Measurements from ENCODE around the gene TCTN1.

The TCTN1 gene

DNA sequence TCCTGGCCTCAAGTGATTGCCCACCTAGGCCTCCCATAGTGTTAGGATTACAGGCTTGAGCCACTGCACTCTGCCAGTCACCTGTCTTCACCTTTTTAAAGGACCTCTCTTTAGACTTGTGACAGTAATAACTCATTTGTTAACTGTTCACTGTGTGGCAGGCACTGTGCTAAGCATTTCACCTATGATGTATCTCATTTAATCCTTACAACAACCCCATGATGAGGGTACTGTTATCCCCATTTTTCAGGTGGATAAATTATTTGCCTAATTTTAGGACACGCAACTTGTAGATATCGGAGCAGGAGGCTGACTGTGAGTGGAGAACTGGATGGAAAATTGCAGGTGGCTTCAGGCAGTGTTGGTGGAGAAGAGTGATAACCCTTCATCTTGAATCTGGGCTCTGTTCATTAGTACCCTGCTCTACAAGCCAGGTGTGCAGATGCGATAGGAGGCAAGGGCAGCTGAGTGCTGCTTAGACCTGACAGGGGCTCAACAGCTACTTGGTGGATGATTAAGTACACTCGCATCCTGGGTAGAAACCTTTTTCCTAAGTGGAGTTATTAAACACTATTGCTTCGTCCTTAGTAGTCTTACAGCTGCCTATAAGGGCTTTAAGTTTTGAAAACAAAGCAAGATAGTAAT lies 2.7 kb downstream of the TCTN1 start:
- Histone ChIP-seq H3K9ac (ENCODE audit: low read depth, low read length) (no peak overlapping the region), H3K9me3 (ENCODE audit: insufficient read depth, low read depth, low read length) (no peaks in the 10 kb centered on the region), H3K4me1 (ENCODE audit: insufficient read depth, low read length) (peaks cover 6% of the 10 kb centered on the region; the same call in 1 of the 2 replicates), H3K27ac (ENCODE audit: low read length) (no peak overlapping the region), H3K27me3 (ENCODE audit: insufficient read depth, low read length) (no peaks in the 10 kb centered on the region), H3K36me3 (ENCODE audit: insufficient read depth, low read depth, low read length) (no peaks in the 10 kb centered on the region), H3K4me3 (ENCODE audit: low read length) (no peak overlapping the region)

DNA sequence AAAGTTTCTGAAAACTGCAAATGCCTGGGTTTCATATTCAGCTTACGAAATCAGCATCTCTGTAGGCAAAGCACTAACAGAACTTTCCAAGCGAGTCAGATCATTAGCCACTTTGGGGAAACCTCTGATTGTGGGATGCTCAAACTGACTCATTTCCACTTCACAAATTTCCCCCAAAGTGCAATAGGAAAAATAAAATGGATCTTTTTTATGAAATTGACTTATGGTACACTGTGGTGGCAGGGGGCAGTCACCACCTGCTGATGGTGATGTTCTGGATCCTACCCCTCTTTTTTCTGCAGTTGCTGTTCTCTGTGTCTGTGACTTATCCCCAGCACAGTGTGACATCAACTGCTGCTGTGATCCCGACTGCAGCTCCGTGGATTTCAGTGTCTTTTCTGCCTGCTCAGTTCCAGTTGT lies 5.6 kb downstream of the TCTN1 start:
- Histone ChIP-seq H3K4me1 (ENCODE audit: insufficient read depth, low read length) (peaks cover 5% of the 10 kb centered on the region; the same call in 1 of the 2 replicates), H3K9ac (ENCODE audit: low read depth, low read length) (no peak overlapping the region), H3K4me3 (ENCODE audit: low read length) (no peak overlapping the region), H3K9me3 (ENCODE audit: insufficient read depth, low read depth, low read length) (no peaks in the 10 kb centered on the region), H3K27me3 (ENCODE audit: insufficient read depth, low read length) (no peaks in the 10 kb centered on the region), H3K36me3 (ENCODE audit: insufficient read depth, low read depth, low read length) (no peaks in the 10 kb centered on the region), H3K27ac (ENCODE audit: low read length) (no peak overlapping the region)

DNA sequence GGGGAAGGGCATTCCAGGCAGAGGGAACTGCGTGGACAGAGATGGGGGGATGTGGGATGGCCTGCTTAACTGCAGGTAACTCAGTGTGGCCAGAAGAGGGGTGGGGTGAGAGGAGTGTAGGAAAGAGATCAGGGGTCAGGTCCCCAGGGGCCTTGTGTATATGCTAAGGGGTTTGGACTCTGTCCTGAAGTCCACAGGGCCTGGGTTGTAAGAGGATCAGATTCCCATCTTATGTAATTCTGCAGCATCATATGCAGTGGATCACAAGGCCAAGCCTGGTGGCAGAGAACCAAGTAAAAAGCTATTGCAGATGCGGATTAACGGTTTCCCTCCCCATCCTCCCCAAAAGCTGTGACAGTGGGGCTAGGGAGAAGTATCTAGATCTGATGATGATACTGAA lies 8.7 kb downstream of the TCTN1 start:
- Histone ChIP-seq H3K4me3 (ENCODE audit: low read length) (no peak overlapping the region), H3K9ac (ENCODE audit: low read depth, low read length) (no peak overlapping the region), H3K36me3 (ENCODE audit: insufficient read depth, low read depth, low read length) (no peaks in the 10 kb centered on the region), H3K4me1 (ENCODE audit: insufficient read depth, low read length) (0 out of 2 replicates have a peak, but pooled peaks cover 3% of the 10 kb centered on the region), H3K27ac (ENCODE audit: low read length) (no peak overlapping the region), H3K9me3 (ENCODE audit: insufficient read depth, low read depth, low read length) (no peaks in the 10 kb centered on the region), H3K27me3 (ENCODE audit: insufficient read depth, low read length) (no peaks in the 10 kb centered on the region)

DNA sequence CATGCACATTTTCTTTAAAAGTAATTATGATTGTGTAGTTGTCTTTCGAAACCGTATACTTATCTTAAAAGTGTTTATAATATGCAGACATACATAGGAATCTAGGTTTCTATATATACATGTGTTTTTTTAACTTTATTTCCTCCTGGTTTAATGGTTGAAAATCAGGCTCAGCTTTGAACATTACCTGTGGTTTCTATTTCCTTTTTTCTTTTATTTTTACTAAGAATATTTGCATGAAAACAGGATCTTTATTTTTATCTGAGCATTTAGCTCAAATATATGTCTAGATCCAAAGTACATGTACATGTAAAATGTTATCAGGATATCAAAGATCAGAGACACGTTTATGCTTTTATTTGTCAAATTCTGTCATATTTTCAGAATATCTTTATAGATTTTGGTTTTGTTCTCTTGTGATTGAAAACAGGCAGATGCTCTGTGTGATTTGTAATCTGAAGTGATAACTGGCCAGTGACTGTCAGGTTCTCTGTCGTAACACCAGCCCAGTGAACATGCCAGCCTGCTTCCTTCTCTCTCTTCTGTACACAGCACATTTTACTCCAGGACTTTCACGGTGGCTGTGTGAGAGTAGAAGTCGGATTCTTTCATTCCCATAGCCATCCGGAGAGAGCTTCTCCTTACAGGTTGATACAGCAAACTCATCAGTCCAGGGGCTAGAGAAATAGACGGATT lies 13.7 kb downstream of the TCTN1 start:
- Histone ChIP-seq H3K36me3 (ENCODE audit: insufficient read depth, low read depth, low read length) (no peaks in the 10 kb centered on the region; the same call in 1 of the 2 replicates), H3K4me3 (ENCODE audit: low read length) (no peak overlapping the region), H3K9me3 (ENCODE audit: insufficient read depth, low read depth, low read length) (no peaks in the 10 kb centered on the region), H3K27ac (ENCODE audit: low read length) (no peak overlapping the region), H3K9ac (ENCODE audit: low read depth, low read length) (no peak overlapping the region), H3K4me1 (ENCODE audit: insufficient read depth, low read length) (no peaks in the 10 kb centered on the region), H3K27me3 (ENCODE audit: insufficient read depth, low read length) (no peaks in the 10 kb centered on the region)

DNA sequence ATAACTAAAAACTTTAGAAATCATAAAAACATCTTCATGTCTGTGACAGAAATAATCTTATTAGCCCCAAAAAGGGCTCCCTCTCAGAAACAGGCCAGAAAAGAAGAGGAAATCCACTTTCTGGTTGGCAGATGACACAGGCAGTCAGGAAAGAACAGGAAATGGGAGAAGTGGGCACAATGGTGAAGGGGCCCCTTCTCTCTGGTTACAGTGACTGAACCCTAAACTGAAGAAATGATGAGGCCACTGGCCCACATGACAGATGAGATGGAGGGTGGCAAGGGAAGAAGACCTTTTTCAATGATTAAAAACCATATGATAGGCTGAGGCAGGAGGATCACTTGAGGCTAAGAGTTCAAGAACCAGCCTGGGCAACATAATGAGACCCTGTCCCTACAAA lies 21.1 kb downstream of the TCTN1 start:
- no peaks in the 10 kb centered on the region for H3K27me3 ChIP-seq (ENCODE audit: insufficient read depth, low read length)
- no peaks in the 10 kb centered on the region for H3K9me3 ChIP-seq (ENCODE audit: insufficient read depth, low read depth, low read length)

DNA sequence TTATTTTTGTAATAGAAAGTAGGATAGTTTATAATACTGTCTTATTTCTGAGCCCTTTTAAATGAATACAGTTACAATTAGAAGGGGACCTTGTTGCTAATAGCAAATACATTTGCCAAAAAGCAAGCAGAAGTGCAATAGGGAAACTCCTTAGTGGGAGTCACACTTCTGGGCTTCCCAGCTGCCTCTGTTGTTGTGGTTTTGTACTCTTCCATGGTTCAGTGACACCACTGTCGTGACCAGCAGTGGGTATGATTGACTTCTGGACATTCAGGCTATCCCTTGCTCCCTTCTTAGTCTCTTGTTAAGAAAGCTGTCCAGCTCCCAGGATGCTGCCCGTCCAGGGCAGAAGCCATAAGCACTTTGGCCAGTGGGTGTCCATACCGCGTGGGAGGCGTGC lies 22.6 kb downstream of the TCTN1 start:
- Histone ChIP-seq H3K27me3 (ENCODE audit: insufficient read depth, low read length) (no peaks in the 10 kb centered on the region), H3K27ac (ENCODE audit: low read length) (no peak overlapping the region), H3K9me3 (ENCODE audit: insufficient read depth, low read depth, low read length) (no peaks in the 10 kb centered on the region), H3K4me1 (ENCODE audit: insufficient read depth, low read length) (0 out of 2 replicates have a peak, but pooled peaks cover 2% of the 10 kb centered on the region), H3K36me3 (ENCODE audit: insufficient read depth, low read depth, low read length) (no peaks in the 10 kb centered on the region; the same call in 1 of the 2 replicates), H3K4me3 (ENCODE audit: low read length) (no peak overlapping the region), H3K9ac (ENCODE audit: low read depth, low read length) (no peak overlapping the region)

More for the DNA sequence above, 21.1 kb downstream of the TCTN1 start:
- H3K36me3 ChIP-seq (ENCODE audit: insufficient read depth, low read depth, low read length), result no peaks in the 10 kb centered on the region; the same call in 1 of the 2 replicates
- H3K4me3 ChIP-seq (ENCODE audit: low read length), result no peak overlapping the region
- H3K4me1 ChIP-seq (ENCODE audit: insufficient read depth, low read length), result no peaks in the 10 kb centered on the region
- H3K9ac ChIP-seq (ENCODE audit: low read depth, low read length), result no peak overlapping the region
- no peak overlapping the region for H3K27ac ChIP-seq (ENCODE audit: low read length)

DNA sequence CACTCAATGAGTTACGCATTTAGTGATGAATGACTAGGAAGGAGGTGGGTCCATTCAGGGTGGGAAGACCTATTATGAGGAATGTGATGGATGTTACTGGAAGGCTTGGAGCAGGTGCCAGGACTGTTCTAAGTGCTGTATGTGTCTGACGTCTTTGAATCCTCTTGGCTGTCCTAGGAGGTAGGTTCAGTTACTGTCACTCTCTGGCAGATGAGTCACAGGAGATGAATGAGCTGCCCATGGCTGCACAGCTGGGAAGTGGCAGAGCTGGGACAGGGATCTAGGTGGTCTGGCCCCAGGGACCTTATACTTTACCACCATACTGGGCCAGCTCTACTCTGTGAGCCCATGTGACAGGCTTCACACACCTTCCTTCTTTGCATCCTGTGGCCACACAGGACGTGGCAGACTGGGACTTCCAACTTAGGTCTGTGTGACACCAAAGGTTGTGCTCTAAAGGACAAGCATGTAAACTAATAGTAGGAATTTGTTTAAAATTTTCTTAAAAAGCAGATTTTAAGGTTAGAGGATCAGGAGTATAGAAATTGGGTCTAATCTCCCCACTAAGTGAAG lies 24.0 kb downstream of the TCTN1 start:
- Histone ChIP-seq H3K9ac (ENCODE audit: low read depth, low read length) (no peak overlapping the region), H3K27ac (ENCODE audit: low read length) (no peak overlapping the region), H3K4me3 (ENCODE audit: low read length) (no peak overlapping the region), H3K4me1 (ENCODE audit: insufficient read depth, low read length) (peaks cover 3% of the 10 kb centered on the region; the same call in 1 of the 2 replicates), H3K9me3 (ENCODE audit: insufficient read depth, low read depth, low read length) (no peaks in the 10 kb centered on the region), H3K36me3 (ENCODE audit: insufficient read depth, low read depth, low read length) (no peaks in the 10 kb centered on the region), H3K27me3 (ENCODE audit: insufficient read depth, low read length) (no peaks in the 10 kb centered on the region)

DNA sequence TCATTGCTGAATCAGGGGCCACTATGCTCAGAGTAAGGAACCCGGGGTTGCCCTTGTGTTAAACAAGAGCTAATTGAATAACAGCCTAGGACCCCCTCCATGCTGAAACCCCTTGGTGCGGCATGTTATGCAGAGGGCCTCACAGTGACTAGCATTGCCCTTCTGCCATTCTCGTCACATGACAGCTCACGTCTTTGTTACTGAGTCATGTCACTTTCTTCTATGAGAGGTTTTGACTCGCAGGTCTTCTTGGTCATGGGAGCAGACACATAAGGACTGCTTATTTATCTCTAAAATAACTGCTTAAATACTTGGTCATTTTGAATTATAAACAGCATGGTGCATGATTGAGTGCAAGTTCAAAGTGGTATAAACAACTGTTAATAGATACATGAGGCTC lies 24.9 kb downstream of the TCTN1 start:
- no peaks in the 10 kb centered on the region for H3K9me3 ChIP-seq (ENCODE audit: insufficient read depth, low read depth, low read length)
- no peak overlapping the region for H3K9ac ChIP-seq (ENCODE audit: low read depth, low read length)
- H3K27ac ChIP-seq (ENCODE audit: low read length), result no peak overlapping the region
- peaks cover 3% of the 10 kb centered on the region; the same call in 1 of the 2 replicates for H3K4me1 ChIP-seq (ENCODE audit: insufficient read depth, low read length)
- no peaks in the 10 kb centered on the region for H3K27me3 ChIP-seq (ENCODE audit: insufficient read depth, low read length)
- no peaks in the 10 kb centered on the region for H3K36me3 ChIP-seq (ENCODE audit: insufficient read depth, low read depth, low read length)
- H3K4me3 ChIP-seq (ENCODE audit: low read length), result no peak overlapping the region

DNA sequence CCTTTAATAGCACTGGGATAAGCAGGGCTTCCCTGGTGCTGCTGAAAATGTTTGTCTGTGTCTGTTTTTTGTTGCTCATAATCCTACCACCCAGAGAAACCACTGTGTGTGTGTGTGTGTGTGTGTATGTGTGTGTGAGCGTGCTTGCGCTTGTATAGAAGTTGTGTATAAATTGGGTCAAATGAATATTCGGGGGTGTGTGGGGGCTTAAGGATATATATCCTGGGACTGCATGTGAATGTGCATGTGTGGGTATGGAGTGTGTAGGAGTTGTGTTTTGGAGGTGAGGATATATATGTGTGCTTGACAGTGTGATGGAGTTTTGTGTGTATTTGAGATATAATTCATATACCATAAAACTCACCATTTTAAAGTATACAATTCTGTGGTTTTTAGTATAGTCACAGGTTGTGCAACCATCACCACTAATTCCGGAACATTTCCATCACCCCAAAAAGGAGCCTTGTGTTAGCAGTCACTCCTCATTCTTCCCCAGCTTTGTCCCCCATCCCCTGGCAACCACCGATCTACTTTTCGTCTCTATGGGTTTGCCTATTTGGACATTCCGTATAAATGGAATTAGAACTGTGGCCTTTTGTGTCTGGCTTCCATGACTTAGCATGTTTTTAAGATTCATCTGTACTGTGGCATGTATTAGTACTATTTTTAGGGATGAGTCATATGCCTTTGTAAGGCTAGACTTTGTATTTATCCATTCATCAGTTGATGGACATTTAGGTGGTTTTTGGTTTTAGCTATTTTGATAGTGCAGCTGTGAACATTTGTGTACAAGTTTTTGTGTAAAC lies 25.6 kb downstream of the TCTN1 start:
- no peaks in the 10 kb centered on the region for H3K9me3 ChIP-seq (ENCODE audit: insufficient read depth, low read depth, low read length)
- H3K36me3 ChIP-seq (ENCODE audit: insufficient read depth, low read depth, low read length), result no peaks in the 10 kb centered on the region
- H3K27ac ChIP-seq (ENCODE audit: low read length), result no peak overlapping the region
- no peak overlapping the region for H3K9ac ChIP-seq (ENCODE audit: low read depth, low read length)
- H3K4me3 ChIP-seq (ENCODE audit: low read length), result no peak overlapping the region
- peaks cover 3% of the 10 kb centered on the region; the same call in 1 of the 2 replicates for H3K4me1 ChIP-seq (ENCODE audit: insufficient read depth, low read length)
- H3K27me3 ChIP-seq (ENCODE audit: insufficient read depth, low read length), result no peaks in the 10 kb centered on the region

DNA sequence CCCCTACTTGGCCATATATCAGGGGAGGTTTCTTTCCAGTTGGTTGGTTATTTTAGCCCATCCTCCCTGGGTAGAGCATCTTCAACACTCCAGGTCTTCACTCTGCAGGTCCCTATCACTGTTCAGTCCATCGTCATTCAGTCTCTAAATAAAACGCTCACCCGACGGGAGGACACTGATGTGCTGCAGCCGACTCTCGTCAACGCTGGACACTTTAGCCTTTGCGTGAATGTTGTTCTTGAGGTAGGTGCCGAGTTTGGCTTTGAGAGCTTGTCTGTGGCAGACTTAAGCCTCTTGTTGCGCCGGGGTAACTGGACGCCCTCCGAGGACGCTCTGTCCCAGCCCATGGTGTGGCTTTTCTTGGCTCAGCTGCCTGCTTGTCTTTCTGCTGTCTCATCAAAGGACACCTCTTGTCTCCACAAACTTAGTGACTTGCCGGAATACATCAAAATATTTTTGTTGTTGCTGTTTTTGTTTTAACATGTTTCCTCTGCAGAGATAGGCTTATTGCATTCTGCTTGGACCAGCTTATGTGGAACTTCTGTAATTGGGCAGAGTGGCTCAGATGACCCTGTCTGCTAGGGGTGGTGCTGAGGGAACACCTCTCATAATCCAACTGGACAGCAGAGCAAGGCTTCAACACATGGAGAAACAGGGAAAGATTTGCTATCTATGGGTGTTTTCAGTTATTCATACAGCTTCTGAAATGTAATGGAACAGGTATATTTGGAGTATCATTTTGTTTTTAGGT lies 26.5 kb downstream of the TCTN1 start:
- Histone ChIP-seq H3K36me3 (ENCODE audit: insufficient read depth, low read depth, low read length) (no peaks in the 10 kb centered on the region), H3K27me3 (ENCODE audit: insufficient read depth, low read length) (no peaks in the 10 kb centered on the region), H3K4me3 (ENCODE audit: low read length) (no peak overlapping the region), H3K4me1 (ENCODE audit: insufficient read depth, low read length) (peaks cover 3% of the 10 kb centered on the region; the same call in 1 of the 2 replicates), H3K9ac (ENCODE audit: low read depth, low read length) (no peak overlapping the region), H3K9me3 (ENCODE audit: insufficient read depth, low read depth, low read length) (no peaks in the 10 kb centered on the region), H3K27ac (ENCODE audit: low read length) (no peak overlapping the region)

DNA sequence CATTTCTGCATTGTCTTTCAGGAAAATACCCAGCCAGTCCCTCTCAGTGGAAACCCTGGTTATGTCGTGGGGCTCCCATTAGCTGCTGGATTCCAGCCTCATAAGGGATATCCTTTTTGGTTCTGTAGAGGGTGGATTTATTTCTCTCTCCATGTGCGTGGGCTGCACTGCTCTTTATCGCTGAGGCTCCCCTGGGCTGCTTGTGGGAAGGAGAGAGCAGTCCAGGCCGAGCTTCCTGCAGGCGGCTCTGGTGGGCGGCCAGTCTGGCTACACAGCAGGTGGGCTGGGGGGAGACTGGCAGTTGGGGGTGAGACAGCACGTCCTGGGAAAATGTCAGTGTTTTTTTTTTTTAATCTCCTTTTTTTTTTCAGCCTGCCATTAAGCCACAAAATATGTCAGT lies 27.6 kb downstream of the TCTN1 start:
- no peaks in the 10 kb centered on the region for H3K9me3 ChIP-seq (ENCODE audit: insufficient read depth, low read depth, low read length)
- H3K27ac ChIP-seq (ENCODE audit: low read length), result no peak overlapping the region
- no peaks in the 10 kb centered on the region for H3K36me3 ChIP-seq (ENCODE audit: insufficient read depth, low read depth, low read length)
- H3K4me1 ChIP-seq (ENCODE audit: insufficient read depth, low read length), result peaks cover 3% of the 10 kb centered on the region; the same call in 1 of the 2 replicates
- H3K4me3 ChIP-seq (ENCODE audit: low read length), result no peak overlapping the region
- H3K9ac ChIP-seq (ENCODE audit: low read depth, low read length), result no peak overlapping the region
- H3K27me3 ChIP-seq (ENCODE audit: insufficient read depth, low read length), result no peaks in the 10 kb centered on the region
